ENCODE results near the gene GJA3.

The GJA3 gene

GRCh38 chr13:20128459-20128931, 32.4 kb downstream of the GJA3 start:
- DNase-seq (ENCODE audit: low spot score): no peak

DNA sequence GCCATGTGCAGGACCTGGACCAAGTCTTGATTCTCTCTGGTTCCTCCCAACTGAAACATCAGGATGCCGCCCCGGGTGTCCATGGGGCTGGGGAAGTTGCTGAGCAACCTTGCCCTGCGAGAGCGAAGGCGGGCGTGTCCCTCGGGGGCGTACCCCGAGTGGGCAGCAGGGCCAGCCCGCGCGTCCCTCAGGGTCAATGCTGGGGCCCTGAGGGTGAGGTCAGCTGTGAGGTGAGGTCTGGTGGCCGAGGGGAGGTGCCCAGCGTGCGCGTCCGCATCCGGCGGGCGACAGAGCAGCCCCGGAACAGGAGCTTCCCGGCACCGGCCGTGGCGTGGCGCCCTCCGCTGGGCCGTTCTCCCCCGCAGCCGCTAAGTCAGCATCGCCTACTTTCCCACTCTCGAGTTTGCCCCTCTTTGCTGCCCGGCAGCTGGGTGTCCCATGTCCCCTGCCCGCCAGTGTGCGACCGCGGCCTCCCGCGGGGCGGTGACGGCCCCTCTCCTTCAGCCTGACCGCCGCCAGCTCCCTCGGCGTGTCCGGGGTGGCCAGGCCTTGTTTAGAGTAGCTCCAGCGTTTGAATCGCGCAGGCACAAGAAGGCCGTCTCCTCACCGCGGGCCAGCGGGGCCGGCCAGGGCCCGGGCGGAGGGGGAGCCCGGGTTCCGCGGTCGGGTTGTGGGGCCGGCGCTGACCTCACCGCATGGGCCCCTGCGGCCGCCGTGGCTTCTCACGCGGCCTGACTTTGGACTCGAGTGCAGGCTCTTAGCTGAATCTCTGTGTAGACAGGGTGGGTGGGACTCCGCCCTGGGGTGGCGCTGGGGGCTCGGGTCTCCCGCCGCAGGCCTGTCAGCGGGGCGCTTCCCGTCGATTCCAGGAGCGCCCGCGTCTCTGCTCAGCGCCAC, 33.0 kb downstream of the GJA3 start:
- peak; percentile 13 for DNase-seq (ENCODE audit: low spot score)

DNA sequence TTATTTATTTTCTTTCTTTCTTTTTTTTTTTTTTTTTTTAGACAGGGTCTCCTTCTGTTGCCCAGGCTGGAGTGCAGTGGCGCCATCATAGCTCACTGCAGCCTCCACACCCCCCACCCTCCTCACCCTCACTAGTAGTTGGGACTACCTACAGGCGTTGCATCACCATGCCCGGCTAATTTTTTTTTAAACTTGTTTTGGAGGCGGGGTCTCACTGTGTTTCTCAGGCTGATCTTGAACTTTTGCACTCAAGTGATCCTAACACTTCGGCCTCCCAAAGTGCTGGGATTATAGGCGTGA, 33.6 kb downstream of the GJA3 start:
- DNase-seq (ENCODE audit: low spot score): no peak

DNA sequence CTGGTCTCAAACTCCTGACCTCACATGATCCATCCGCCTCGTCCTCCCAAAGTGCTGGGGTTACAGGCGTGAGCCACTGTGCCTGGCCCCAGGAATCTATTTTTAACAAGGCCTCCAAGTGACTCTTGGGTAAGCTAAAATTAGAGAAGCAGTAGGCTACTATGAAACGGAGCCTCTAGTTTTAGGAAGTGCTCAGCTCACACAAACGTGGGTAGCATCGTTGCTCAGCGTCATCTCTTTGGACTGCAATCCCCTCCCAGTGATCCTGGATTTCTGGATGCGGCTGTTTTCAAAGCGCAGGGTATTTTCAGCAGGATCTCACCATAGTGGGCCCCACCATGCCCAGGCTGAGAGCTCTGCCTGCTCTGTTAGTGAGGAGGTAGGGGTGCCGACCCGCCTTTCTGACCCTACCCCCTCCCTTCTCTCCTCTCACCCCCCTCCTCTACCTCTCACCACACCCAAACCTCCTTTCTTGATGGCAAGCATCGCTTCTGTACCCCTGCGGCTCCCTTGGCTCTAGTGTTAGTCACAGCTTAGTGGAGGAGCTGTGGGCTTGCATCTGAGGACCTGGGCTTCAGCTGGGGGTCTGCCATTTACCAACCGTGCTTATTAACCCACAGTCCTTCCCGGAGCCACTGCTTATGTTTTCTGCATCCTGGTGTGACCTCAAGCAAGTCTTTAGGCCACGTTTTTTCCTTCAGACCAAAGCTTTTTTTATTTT, 34.2 kb downstream of the GJA3 start:
- DNase-seq (ENCODE audit: low spot score): no peak

DNA sequence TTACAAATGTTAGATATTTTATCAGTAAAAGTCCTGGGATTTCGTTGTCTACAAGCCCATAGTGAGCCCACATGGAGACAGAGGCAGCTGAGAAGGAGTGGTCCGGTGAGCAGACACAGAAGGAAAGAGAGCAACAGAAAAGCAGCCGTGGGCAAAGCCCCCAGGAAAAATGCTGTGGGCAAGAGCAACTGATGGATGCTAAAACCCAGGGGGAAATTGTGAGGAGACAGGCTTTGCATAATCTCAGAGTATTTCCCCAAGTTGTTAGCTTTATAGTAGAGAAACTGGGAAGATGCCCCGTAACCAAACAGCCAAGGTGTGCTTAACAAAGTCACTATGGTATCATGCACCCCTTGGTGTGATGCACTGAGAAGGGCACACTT, 35.1 kb downstream of the GJA3 start:
- DNase-seq (ENCODE audit: low spot score): no peak

DNA sequence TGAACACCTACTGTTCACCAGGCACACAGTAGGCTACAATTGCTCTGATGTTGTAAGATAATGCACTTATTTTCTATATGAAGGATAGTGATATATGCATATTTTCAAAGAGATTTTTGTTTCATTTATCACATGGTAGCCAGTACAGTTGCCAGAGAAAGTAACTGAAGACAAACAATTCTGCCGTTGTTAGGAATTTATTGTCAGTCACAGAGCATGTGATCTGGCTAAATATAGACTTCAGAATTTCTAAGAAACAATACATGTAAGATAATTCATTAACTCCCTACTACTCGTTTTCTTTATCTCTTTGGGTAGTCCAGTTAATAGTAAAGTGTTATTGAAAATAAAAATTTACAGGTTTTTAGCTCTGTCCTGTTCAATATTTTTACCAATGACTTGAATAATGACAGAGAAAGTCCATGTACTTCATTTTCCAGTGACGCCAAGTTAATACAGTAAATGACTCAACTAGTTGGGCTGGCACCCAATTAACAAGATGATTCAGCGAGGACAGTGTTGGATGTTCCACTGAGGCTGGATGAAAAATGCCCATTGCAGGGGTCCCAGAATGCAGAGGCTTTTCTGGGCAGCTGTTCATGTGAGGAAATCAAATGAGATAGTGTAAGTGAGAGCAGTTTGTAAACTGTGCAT, 35.6 kb downstream of the GJA3 start:
- no peak for DNase-seq (ENCODE audit: low spot score)

GRCh38 chr13:20124303-20124702, 36.5 kb downstream of the GJA3 start:
- no peak for DNase-seq (ENCODE audit: low spot score)

DNA sequence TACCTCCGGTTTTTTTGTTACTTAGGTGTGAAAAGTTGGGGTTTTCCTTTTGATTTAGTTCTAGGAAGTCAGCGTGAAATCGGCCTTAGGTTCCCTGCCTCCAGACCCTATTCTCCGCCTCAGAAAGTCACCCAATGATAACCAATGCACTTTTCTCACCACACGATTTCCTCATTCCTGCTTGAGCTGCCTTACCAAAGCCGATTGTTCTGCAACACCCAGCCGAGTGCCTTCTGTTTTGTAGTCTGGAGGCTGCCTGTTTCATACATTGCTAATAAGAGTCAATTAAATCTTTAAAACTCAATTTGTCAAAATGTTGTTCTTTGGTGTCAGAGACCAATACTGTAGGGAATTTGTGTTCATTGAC, 39.7 kb downstream of the GJA3 start:
- DNase-seq (ENCODE audit: low spot score): no peak

DNA sequence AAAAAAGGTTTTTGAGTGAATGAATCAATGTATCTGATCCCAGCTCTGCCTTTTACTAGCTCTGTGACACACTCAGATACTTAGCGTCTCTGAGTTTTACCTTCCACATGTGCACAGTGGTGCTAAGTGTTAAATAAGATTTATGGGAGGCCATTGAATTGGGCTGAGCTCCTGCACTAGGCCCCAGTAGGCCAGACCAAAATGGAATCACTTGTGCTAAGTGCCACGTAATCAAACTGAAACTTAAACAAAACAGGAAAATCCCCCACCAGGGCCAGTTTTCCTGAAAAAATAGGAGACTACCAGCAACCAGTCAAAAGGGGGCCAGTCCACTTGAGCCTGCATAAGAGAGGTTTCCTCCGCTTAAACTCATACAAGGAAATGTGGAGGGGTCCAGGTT, 40.9 kb downstream of the GJA3 start:
- no peak for DNase-seq (ENCODE audit: low spot score)

DNA sequence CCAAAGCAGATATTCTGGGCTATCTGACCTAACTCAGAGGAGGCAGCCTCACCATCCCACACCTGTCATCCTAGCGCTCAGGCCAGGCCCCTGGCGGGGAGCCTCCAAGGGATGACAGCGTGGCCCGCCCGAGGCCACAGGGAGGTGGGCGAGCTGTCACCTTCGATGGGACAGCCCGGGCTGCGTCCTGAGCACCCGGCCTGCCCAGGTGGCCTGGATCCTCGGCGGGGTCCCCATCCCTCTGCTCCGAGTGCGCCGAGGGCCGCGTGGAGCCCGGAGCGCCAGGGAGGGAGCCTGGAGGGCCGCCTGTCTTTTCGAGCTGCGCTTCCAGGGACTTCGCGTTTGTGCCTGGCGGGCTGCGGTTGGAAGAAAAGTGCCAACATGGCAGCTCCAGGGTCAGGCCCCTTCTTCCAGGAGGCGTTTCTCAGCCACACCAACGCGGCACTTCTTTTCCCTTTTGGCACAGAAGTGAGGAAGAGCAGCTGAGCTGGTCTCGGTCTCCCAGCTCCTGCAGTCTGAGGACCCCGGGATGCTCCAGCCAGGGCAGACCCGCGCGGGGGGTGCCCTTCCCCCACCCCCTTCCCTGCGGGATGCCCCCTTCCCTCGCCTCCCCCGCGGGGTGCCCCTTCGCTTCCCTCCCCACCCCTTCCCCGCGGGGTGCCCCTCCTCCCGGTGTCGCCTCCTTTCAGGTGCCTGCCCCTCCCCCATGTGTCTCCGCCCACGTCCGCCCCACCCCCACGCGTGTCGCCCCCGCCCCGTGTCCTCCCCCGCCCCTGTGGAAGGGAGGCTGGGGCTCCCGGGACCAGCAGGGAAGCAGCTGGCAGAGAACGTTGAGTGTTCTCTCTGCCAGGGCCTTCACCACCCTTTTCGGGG, 42.3 kb downstream of the GJA3 start:
- DNase-seq (ENCODE audit: low spot score): peak; percentile 44

DNA sequence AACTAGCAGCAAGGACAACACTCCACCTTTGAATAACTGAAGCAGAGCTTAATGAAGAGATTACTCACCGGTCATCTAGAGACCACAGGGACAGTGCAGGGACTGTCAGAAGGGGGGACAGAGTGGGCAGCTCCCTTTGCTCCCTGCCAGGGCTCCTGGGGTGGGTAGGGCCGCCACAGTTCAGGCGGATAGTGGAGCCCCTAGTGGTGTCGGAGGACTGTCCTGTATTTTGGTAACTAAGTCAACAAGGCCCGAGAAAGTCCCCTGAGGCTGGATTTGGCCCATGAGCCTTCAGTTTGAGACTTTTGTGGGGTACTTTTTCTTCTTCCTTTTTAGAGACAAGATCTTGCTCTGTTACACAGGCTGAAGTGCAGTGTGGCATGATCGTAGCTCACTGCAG, 44.6 kb downstream of the GJA3 start:
- no peak for DNase-seq (ENCODE audit: low spot score)

- no peak for DNase-seq (ENCODE audit: low spot score)
Measured at GRCh38 chr13:20114066-20114610, 46.7 kb downstream of the GJA3 start.

- DNase-seq (ENCODE audit: low spot score): no peak
Measured at GRCh38 chr13:20109037-20109436, 51.8 kb downstream of the GJA3 start.

DNA sequence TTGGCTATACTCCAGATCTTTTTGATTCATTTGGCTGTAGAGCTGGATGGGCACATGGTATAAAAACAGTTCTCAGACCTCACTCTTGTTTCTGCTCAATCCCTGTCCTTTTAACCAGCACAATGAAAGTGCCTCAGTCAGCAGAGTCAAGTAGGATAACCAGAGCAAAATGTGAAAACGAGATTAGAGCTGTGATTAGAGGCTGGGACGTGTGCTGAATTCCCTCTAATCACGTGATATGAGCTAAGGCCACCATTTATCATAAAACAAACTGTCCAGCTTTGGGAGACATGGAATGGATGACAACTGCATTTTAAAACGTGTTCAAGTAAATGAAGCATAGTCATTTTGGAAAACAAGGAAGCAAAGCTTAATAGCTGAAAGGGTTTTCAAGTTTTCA, 54.1 kb downstream of the GJA3 start:
- DNase-seq (ENCODE audit: low spot score): no peak

- DNase-seq (ENCODE audit: low spot score): no peak
Measured at GRCh38 chr13:20105161-20105689, 55.6 kb downstream of the GJA3 start.

- no peak for DNase-seq (ENCODE audit: low spot score)
Measured at GRCh38 chr13:20102525-20103180, 58.2 kb downstream of the GJA3 start.

DNA sequence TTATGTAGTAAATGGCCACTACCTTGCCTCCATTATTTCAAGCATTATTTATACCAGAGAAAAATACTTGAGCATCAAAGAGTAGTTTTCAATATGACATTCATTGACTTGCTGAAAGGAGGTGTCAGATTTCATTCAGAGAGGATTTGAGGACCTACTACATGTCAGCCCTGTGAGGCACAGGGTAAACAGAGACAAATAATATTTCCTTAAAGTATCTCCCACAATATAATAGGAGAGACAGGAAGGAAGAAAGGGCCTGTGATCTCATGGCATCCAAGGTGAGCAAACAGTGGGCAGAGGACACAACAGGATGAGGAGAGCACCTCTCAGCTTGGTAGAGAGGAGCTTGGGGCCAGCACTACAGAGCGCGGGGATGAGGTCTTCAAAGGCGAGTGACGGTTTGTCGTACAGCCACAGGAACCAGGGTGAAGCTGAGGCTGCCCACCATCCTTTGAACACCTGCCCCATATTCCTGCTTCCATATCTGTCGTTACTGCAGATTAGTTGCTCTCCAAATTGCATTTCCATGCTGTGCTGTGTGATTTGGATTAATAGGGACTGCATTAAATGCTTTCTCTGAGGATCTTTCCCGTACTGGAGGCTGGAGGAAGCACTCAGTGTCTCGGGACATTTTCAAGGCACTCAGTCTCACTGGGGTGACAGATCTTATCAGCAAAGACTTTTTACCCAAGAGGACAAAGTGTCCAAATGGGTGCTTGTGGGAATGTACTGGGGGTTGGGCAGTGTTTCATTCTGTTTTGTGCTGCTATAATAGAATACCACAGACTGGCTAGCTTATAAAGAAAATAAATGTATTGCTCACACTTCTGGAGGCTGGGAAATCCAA, 59.2 kb downstream of the GJA3 start:
- DNase-seq (ENCODE audit: low spot score): no peak

- no peak for DNase-seq (ENCODE audit: low spot score)
Measured at GRCh38 chr13:20099319-20099718, 61.5 kb downstream of the GJA3 start.

DNA sequence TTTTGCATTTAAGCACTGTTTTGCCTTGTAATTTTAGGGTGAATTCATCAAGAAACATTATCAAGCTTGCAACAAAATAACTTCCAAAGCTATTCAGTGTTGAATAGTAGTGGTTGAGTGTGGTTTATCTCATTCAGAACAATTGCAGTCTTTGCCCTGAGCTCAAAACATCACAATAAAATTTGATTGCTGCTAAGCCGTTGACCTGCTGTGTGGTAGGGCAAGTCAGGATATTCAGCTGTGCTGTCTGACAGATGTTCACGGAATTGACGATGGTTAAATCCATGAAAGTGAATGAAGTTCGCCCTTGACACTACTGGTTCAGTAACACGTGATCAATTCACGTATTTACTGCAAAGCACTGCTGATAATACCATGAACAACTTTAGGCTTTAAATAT, 66.9 kb downstream of the GJA3 start:
- no peak for DNase-seq (ENCODE audit: low spot score)

DNA sequence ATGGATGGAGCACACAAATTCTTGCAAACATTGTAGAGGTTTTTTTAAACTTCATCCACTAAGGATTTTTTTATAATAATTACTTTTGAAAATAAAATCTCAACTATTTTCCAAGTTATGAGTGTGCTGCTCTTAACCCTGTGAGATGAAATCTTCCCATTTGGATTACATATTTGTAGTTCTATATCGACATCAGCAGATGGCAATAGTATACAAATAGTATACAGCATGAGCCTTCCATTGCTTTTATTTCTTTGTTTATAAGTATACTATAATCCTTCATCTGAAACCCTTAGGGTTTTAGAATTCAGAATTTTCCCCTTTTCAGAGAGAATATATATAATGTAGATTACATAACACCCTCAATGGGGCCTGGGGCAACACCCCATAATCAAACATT, 70.5 kb downstream of the GJA3 start:
- DNase-seq (ENCODE audit: low spot score): no peak
